NCI-H1417 treated with DMSO at 0.1 percent for 48 hours (cell line): Measurements from ENCODE around the gene TELO2.

ENCODE experiments used
- DNase-seq: peaks from one replicate; lab custom pipeline; 2025; lab: John Stamatoyannopoulos, UW

The TELO2 gene

DNA sequence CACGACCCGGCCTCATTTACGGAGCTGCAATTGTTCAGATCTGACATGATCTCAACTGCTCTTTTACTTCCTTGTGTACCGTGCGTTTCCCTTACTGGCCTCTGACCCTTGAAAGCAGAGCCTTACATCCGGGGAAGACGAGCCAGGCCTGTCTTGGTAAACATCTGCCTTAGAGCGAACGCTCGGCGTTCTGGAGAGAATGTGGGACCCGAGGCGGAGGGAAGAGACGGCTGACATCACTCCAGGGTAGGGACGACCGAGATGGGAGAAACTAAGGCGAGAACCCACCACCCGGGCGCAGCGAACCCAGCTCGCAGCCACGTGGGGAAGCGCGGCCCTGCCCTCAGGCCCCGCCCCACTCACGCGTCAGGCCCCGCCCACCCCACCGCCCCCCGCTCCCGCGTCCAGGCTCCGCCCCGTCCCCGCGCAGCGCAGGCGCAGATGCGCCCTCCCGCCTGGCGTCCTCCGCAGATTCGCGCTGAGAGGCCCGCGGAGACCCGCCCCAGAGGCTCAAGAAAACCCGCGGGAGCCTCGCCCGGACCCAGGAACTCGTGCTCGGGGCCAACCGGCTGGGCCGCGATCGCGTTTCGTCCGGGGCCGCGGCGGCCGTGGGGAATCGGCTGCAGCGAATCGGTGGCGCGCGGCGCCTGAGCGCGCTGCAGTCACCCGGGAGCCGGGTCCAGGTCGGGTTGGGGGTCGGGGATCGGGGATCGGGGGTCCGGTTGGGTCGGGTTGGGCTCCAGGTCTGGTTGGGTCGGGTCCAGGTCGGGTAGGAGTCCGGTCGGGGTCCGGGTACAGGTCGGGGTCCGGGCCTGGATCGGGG lies at the start of gene TELO2:
Gene TELO2, plus strand, starts transcription at position 438 of the 823 bp plus-strand sequence. CDS start 922 bp downstream, outside the sequence.
- DNase-seq, result no peak

DNA sequence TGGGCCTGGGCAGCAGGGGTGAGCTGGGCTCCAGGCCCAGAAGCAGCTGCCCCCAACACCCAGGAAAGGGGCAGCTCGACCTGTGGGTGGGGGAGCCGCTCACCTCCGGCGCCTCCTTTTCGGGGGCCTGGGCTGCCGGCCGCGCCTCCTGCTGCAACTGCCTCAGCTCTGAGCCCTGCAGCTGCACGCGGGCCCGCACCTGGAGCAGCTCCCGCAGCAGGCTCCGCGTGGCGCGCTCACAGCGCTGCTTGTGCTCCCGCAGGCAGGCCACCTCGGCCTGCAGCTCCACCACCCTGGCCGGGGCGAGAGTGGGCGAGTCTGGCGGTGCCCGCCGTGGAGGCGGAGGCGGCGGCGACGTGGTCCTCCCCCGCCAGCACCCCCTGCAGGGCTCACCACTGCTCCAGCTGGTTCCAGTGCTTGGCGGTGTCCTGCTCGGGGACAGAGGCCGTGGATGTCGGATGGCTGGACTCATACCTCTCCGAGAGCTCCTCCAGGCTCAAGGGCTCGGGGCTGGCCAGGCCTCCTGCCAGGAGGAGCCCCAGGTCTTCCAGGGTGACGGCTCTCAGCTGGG lies 49.7 kb upstream of the TELO2 start:
- no peak for DNase-seq

DNA sequence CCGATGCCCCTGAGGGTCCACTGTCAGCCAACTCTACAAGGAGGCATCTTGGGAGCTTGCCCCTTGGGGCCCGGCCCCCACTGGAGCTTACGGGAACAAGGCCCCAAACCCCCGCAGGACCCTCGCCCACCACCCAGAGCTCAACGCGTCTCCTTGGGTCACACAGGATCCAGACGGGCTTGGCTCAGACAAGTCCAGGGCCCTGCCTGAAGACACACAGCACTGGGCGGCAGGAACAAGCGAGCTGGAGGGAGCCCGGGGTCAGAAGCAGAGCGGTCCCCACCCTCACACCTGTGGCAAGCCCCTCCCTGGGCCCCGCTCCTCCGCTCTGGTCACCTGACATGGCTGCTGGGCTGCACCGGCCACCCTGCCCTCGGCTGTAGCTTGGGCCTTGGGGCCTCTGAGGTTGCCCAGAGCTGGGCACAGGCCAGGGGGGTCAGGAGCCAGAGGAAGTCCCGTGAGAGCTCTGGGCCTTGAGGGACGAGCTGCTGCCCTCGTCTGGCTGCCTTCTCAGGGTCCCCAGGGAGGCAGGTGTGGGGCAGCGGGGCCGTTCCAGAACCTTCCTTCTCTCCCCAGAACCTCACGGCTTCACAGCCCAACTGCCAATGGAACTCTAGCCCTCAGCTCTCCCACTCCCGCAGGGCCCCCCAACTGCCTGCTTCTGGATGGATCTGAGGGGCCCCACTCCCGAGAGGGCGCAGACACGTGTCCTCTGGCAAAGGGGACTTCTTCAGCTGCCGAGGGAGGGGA lies 49.0 kb upstream of the TELO2 start, which contains the start of gene CCDC154:
Gene CCDC154, minus strand, starts transcription at position 577 of the 750 bp plus-strand sequence. Its CDS starts 234 bp downstream, at position 343.
- DNase-seq, result no peak

DNA sequence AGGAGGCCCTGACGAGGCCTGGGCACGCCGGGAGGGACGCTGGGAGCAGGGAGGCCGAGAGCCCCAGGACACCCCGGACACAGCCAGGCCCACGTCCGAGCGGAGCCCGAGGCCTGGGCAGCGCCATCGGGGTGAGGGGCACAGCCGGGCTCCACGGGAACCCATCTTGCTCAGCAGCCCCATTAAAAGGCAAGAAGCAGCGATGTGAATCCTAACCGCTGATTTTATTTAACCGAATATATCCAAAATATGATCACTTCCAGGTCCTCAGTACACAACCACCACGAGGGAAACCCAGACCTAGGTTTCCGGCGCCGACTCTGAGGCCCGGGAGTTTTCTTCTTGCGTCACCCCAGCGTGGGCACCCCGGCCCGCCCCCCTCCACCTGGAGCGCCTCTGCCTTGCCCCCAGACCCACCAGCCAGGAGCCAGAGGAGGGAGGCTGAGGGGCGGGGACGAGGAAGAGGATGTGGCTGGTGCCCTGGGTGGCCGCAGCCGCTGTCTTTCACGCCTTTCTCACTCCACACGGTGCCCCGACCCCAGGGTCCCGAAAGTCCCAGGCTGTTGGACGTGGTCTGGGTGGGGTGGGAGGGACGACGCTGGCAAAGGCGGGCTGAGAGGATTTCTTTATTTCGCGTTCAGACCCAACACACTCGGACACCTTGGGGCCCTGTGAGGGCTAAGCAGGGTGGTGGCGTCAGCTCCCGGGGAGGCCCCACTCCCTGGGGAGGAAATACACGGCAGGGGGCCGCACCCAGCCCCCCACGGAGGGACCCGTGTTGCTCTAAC lies 48.2 kb upstream of the TELO2 start:
- no peak for DNase-seq

DNA sequence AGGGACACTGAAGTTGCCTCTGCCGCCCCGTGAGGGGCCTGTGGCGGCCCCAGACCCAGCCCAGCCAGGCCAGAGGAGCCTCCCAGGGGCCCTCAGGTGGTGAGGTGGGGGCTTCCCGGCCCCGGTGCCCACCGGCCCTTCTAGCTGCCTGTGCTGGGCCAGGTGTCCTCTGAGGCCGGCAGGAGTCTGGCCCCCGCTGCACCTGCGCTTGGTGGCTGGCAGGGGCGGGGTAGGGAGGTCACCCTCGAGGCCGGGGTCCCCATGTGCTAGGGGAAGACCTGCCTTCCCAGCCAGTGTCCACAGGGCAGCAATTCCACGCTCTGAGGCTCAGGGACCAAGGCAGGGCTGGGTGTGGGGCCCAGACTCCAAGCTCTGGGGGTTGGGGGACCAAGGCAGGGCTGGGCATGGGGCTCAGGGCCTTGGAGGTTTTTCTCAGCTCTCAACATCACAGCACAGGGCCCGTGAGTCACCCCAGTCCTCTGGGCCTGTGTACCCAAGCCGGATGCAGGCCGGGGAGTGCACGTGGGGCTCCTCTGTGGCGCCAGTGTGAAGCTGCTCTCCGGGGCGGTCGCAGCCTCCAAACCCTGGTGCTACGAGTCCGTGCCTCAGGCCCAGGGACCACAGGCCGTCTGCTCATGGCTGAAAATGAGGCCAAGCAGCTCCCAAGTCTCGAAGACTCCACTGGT lies 47.5 kb upstream of the TELO2 start:
- no peak for DNase-seq

GRCh38 chr16:1446296-1447080 lies 46.7 kb upstream of the TELO2 start:
- DNase-seq, result no peak

DNA sequence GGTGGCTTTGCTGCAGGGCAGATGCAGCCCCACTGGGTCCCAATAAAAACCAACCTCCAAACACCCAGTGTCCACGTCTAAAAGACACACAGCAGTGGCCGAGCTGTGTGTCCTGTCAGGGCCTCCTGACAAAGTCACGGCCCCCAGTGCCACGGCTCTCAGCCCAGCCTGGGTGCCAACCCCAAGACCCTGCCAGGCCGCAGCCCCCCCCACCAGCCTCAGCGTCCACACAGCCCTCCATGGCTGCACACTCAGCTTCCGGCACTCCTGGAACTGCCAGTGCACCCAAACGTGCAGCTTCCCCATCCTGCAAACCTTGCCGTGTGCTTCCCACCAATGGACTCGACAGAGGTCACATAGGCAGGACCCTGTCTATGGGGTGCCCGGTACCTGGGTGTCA lies 45.2 kb upstream of the TELO2 start:
- no peak for DNase-seq

- DNase-seq, result no peak
Observed at GRCh38 chr16:1448536-1449116, 44.5 kb upstream of the TELO2 start.

- DNase-seq, result no peak
Observed at GRCh38 chr16:1449201-1449788, 43.9 kb upstream of the TELO2 start.

DNA sequence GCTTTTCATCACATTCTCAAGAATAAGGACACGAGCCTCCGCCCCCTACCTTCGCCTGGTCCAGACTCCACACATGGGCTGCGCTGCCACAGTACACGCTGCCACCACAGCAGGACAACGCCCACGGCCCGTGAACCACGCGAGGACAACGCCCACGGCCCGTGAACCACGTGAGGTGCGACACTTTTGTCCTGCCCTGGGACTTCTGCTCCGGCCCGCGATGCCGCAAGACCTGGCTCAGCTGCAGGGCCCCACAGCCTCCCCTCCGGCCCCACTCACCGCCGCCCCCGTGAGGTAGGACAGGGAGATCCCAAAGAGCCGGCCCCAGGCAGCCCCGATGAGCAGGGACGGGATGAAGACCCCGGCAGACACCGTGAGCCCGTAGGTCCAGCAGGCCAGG lies 42.9 kb upstream of the TELO2 start:
- no peak for DNase-seq

- no peak for DNase-seq
Observed at GRCh38 chr16:1450841-1451240, 42.3 kb upstream of the TELO2 start.

GRCh38 chr16:1451702-1452392 lies 41.3 kb upstream of the TELO2 start:
- no peak for DNase-seq

- no peak for DNase-seq
Observed at GRCh38 chr16:1452530-1452929, 40.6 kb upstream of the TELO2 start.

DNA sequence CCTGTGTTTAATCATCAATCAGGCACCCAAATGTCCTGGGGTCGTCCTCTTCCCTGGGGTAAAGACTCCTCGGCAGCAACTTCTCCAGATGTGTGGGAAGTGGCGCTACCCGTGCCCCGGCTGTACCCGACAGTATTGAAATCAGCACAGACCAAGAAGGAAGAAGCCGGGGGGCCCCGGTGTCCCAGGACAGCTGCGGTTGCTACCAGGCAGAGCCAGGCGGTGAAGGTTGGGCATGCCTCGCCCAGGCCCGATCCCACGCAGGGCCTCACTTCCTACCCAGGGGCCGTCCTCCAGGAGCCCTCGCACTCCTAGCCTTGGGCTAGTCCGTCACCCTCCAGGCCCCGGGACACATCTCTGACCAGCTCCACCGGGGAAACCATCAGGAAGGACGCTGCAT lies 39.8 kb upstream of the TELO2 start:
- no peak for DNase-seq

DNA sequence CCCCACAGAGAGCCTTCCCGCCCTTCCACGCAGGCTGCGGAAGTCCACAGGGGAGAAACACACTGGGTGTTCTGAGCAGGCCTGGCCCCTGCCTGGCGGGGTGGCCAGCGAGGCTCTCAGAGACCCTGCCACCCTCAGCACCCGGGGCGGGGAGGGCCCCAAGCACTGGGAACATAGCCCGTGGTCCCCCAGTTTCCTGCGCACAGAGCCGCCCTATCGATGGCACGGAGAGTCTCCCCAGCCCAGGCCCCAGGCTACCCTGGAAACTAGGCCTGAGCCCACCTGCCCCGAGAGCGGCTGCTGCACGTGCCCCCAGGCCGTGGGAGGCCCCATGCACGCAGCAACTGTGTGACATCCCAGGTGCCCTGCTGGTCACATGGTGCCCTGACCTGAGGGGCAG lies 38.6 kb upstream of the TELO2 start:
- no peak for DNase-seq

DNA sequence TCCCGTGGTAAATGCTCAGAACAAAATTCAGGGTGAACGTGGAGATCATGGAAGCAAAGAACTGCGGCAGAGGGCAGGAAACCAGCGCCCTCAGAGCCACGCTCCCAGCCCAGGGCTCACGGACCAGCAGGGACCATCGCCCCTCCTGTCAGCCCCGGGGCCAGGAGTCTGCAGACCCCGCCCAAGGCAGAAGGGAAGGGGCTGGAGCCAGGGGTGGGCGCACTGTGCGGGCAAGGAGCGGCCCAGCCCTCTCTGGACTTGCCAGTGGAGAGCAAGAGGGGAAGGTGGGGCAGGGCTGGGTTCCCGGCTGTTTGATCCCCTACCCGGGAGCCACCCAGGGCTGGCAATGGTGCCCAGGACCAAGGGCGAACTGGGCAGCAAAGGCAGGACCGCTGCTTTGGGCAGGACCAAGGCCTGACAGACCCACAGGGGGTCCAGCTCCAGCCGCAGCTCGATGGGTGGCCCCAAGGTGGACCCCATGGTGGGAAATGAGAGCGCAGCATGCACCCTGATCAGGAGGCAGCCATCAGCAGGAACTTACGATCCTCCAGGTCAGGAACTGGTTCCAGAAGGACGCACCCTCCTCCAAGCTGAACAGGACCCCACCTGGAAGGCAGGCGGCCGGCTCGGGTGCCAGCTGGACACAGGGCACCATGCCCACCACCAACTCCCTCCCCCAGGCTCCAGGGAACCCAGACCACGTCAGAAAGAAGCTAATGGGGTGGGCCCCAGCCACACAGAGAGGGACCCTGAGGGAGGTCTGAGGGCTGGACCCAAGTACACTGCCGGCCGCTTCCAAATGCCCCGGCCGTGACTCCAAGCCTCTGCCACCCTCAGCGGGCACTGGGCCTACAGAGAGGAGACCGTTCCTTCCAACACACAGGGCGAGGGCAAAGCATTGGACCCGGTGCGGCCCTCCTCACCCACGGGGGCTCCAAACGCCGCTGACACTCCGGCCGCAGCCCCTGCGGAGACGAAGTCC lies 37.7 kb upstream of the TELO2 start:
- DNase-seq, result no peak

DNA sequence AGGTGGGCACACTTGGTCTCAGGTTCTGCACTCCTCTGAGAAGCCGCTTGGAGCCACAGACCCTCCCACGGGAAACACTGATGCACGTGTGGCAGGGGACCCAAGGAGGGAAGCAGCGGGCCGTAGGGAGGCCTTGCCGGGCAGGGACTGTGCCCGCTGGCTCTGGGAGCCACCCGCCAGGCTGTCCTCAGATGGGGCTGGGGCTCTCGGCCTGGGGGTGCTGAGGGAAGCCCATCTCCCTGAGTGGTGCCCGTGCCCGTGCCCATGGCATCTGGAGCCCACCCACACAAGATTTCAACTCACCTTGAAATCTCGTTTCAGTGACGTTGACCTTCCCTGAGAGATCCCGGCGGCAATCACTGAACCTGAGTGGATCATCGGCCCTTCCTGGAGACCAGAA lies 36.2 kb upstream of the TELO2 start:
- no peak for DNase-seq
